KMS-11 (cell line): ENCODE data around the gene SEMA3A.

Experiments
- H2AFZ ChIP-seq: fragments of 200-600 bp; sonication (generic); 2 replicates; pipeline ENCODE4 v1.6.1; 2016; ENCODE audit warnings: antibody characterized with exemption, mixed run types, low read depth
- H3K27ac ChIP-seq: fragments of 200-600 bp; sonication (generic); 2 replicates; pipeline ENCODE4 v1.6.1; 2016; ENCODE audit warnings: mild to moderate bottlenecking, mixed run types
- H3K27me3 ChIP-seq: fragments of 200-600 bp; sonication (generic); 2 replicates; pipeline ENCODE4 v1.6.1; 2017; ENCODE audit warnings: mild to moderate bottlenecking, low read depth, mixed run types, moderate library complexity; ENCODE audit not compliant: insufficient read depth
- H3K36me3 ChIP-seq: fragments of 200-600 bp; sonication (generic); 2 replicates; pipeline ENCODE4 v1.6.1; 2017; ENCODE audit warnings: mild to moderate bottlenecking, mixed run types; ENCODE audit not compliant: insufficient read depth
- H3K4me1 ChIP-seq: fragments of 200-600 bp; sonication (generic); 2 replicates; pipeline ENCODE4 v1.6.1; 2016; ENCODE audit warnings: mild to moderate bottlenecking, low read depth, mixed run types; ENCODE audit not compliant: poor library complexity, severe bottlenecking
- H3K4me2 ChIP-seq: fragments of 200-600 bp; sonication (generic); 2 replicates; pipeline ENCODE4 v1.7.0; 2016; ENCODE audit warnings: mild to moderate bottlenecking, mixed run types
- H3K4me3 ChIP-seq: fragments of 200-600 bp; sonication (generic); IDR thresholded peaks from 2 replicates; pipeline ENCODE4 v1.6.1; 2017; ENCODE audit warnings: low read depth, low read length, mixed read lengths; ENCODE audit not compliant: insufficient read depth
- H3K79me2 ChIP-seq: fragments of 200-600 bp; sonication (generic); 2 replicates; pipeline ENCODE4 v1.6.1; 2016; ENCODE audit warnings: low read depth, mixed run types; ENCODE audit not compliant: insufficient read depth
- H3K9ac ChIP-seq: fragments of 200-600 bp; sonication (generic); 2 replicates; pipeline ENCODE4 v1.6.1; 2016; ENCODE audit warnings: mild to moderate bottlenecking, mixed run types
- H4K20me1 ChIP-seq: fragments of 200-600 bp; sonication (generic); 2 replicates; pipeline ENCODE4 v1.6.1; 2016; ENCODE audit warnings: mild to moderate bottlenecking, mixed run types; ENCODE audit not compliant: insufficient read depth
- CTCF ChIP-seq: fragments of 200-600 bp; sonication (generic); conservative IDR thresholded peaks from 2 replicates; pipeline ENCODE4 v1.6.1; 2017; ENCODE audit warnings: low read depth, mild to moderate bottlenecking, antibody characterized with exemption, low read length, moderate library complexity, mixed read lengths

The SEMA3A gene

GRCh38 chr7:83956104-83956503 is 238.5 kb downstream of the SEMA3A start:
- H3K4me1 ChIP-seq, result no peaks in the 10 kb centered on the region

GRCh38 chr7:83952236-83952635 is 242.4 kb downstream of the SEMA3A start:
- TF ChIP-seq CTCF, result no peak
- no peak overlapping the region for H3K9ac ChIP-seq
- H3K4me2 ChIP-seq, result no peak overlapping the region
- H3K4me1 ChIP-seq, result no peaks in the 10 kb centered on the region
- no peaks in the 10 kb centered on the region for H4K20me1 ChIP-seq
- no peak overlapping the region for H3K4me3 ChIP-seq
- H2AFZ ChIP-seq, result no peak overlapping the region
- no peaks in the 10 kb centered on the region for H3K36me3 ChIP-seq
- H3K27me3 ChIP-seq, result no peaks in the 10 kb centered on the region
- H3K27ac ChIP-seq, result no peak overlapping the region
- no peaks in the 10 kb centered on the region for H3K79me2 ChIP-seq

More at GRCh38 chr7:83956104-83956503, 238.5 kb downstream of the SEMA3A start:
- no peak overlapping the region for H2AFZ ChIP-seq
- TF ChIP-seq CTCF, result no peak
- H3K27me3 ChIP-seq, result no peaks in the 10 kb centered on the region
- H4K20me1 ChIP-seq, result no peaks in the 10 kb centered on the region
- H3K4me2 ChIP-seq, result no peak overlapping the region
- no peaks in the 10 kb centered on the region for H3K79me2 ChIP-seq
- H3K27ac ChIP-seq, result no peak overlapping the region
- H3K9ac ChIP-seq, result no peak overlapping the region
- H3K4me3 ChIP-seq, result no peak overlapping the region
- no peaks in the 10 kb centered on the region for H3K36me3 ChIP-seq

GRCh38 chr7:83947260-83947659 is 247.3 kb downstream of the SEMA3A start:
- H3K79me2 ChIP-seq, result no peaks in the 10 kb centered on the region
- peak; percentile 59; the same call in 1 of the 2 replicates for TF ChIP-seq CTCF
- no peak overlapping the region for H3K4me3 ChIP-seq
- no peaks in the 10 kb centered on the region for H3K27me3 ChIP-seq
- no peak overlapping the region for H3K4me2 ChIP-seq
- H4K20me1 ChIP-seq, result no peaks in the 10 kb centered on the region
- no peaks in the 10 kb centered on the region for H3K36me3 ChIP-seq
- no peak overlapping the region for H3K9ac ChIP-seq
- H2AFZ ChIP-seq, result no peak overlapping the region
- no peaks in the 10 kb centered on the region for H3K4me1 ChIP-seq
- no peak overlapping the region for H3K27ac ChIP-seq

GRCh38 chr7:83946801-83947200 is 247.8 kb downstream of the SEMA3A start:
- no peak overlapping the region for H3K4me3 ChIP-seq
- H3K9ac ChIP-seq, result no peak overlapping the region
- no peaks in the 10 kb centered on the region for H3K4me1 ChIP-seq
- no peaks in the 10 kb centered on the region for H3K36me3 ChIP-seq
- no peak for TF ChIP-seq CTCF
- H4K20me1 ChIP-seq, result no peaks in the 10 kb centered on the region
- H3K27ac ChIP-seq, result no peak overlapping the region
- H2AFZ ChIP-seq, result no peak overlapping the region
- H3K4me2 ChIP-seq, result no peak overlapping the region
- no peaks in the 10 kb centered on the region for H3K79me2 ChIP-seq
- no peaks in the 10 kb centered on the region for H3K27me3 ChIP-seq

GRCh38 chr7:83941300-83941699 is 253.3 kb downstream of the SEMA3A start:
- Histone ChIP-seq H3K79me2 (no peaks in the 10 kb centered on the region), H2AFZ (no peak overlapping the region), H3K4me2 (no peak overlapping the region), H3K27ac (no peak overlapping the region), H3K4me3 (no peak overlapping the region), H3K27me3 (no peaks in the 10 kb centered on the region), H3K4me1 (peaks cover 2% of the 10 kb centered on the region), H3K36me3 (no peaks in the 10 kb centered on the region), H4K20me1 (no peaks in the 10 kb centered on the region), H3K9ac (no peak overlapping the region)
- no peak for TF ChIP-seq CTCF
